ENCODE measurements around the gene LIPC.

The LIPC gene

GRCh38 chr15:58562135-58562534, 130.3 kb downstream of the LIPC start:
- DNase-seq = no peak

GRCh38 chr15:58564981-58565380, 133.2 kb downstream of the LIPC start:
- DNase-seq = no peak

GRCh38 chr15:58565619-58566018, 133.8 kb downstream of the LIPC start:
- DNase-seq = no peak

- DNase-seq = no peak
Measured at GRCh38 chr15:58566029-58566428, 134.2 kb downstream of the LIPC start.

- no peak for DNase-seq
Measured at GRCh38 chr15:58568157-58568571, 136.4 kb downstream of the LIPC start.

- DNase-seq = no peak
Measured at GRCh38 chr15:58569455-58569854, 137.7 kb downstream of the LIPC start.

GRCh38 chr15:58571491-58571890, 139.7 kb downstream of the LIPC start:
- DNase-seq = no peak

- DNase-seq = no peak
Measured at GRCh38 chr15:58572521-58572920, 140.7 kb downstream of the LIPC start.

- no peak for DNase-seq
Measured at GRCh38 chr15:58573270-58573669, 141.5 kb downstream of the LIPC start.

- DNase-seq = no peak
Measured at GRCh38 chr15:58574631-58575030, 142.8 kb downstream of the LIPC start.

GRCh38 chr15:58575045-58575786, 143.4 kb downstream of the LIPC start:
- no peak for DNase-seq

GRCh38 chr15:58576657-58577056, 144.9 kb downstream of the LIPC start:
- DNase-seq = no peak

- DNase-seq = no peak
Measured at GRCh38 chr15:58582160-58582559, 150.4 kb downstream of the LIPC start.

GRCh38 chr15:58583171-58583908, 151.5 kb downstream of the LIPC start:
- DNase-seq = no peak

- DNase-seq = no peak
Measured at GRCh38 chr15:58584789-58585461, 153.1 kb downstream of the LIPC start.

GRCh38 chr15:58585693-58586443, 154.1 kb downstream of the LIPC start:
- no peak for DNase-seq

- no peak for DNase-seq
Measured at GRCh38 chr15:58587486-58587885, 155.7 kb downstream of the LIPC start.

GRCh38 chr15:58588096-58588495, 156.3 kb downstream of the LIPC start:
- DNase-seq = no peak

GRCh38 chr15:58589047-58589446, 157.3 kb downstream of the LIPC start:
- no peak for DNase-seq

GRCh38 chr15:58590236-58590635, 158.4 kb downstream of the LIPC start:
- DNase-seq = no peak

GRCh38 chr15:58590926-58591325, 159.1 kb downstream of the LIPC start:
- no peak for DNase-seq

GRCh38 chr15:58593870-58594269, 162.1 kb downstream of the LIPC start:
- no peak for DNase-seq

GRCh38 chr15:58594898-58595297, 163.1 kb downstream of the LIPC start:
- DNase-seq = no peak
